A549 (cell line): Measurements from ENCODE around the gene UPK1A. TPM values are rescaled to one million over a fixed set of nuclear protein-coding genes. Genes with fewer than 3 reads are reported as not detected.

Experiments used
- ATAC-seq, 2 experiments: fragments of 200-7000 bp in 1 of 2; fragments of >200 bp in 1 of 2; cut with Nextera tagmentation in 1 of 2; cut with Tn5 transposase in 1 of 2; 3 replicates each; pipeline versions ENCODE4 v1.8.0 to v1.9.1; 2018 to 2020; ENCODE audit warnings: mild to moderate bottlenecking in 1 of 2, moderate library complexity in 1 of 2
- CTCF ChIA-PET: fragments of 300-600 bp; sonication (Branson Sonifier 250); formaldehyde crosslinking; extraction: SDS; loops from one replicate; lab custom pipeline; 2021; ENCODE audit warnings: antibody characterized with exemption, inconsistent platforms; lab: Yijun Ruan, JAX
- POLR2A ChIA-PET: fragments of 350-600 bp; formaldehyde crosslinking; extraction: SDS; loops from one replicate; lab custom pipeline; 2021; ENCODE audit warnings: antibody characterized with exemption, inconsistent platforms; lab: Yijun Ruan, JAX
- DNase-seq, 2 experiments: peaks; one replicate each; pipeline versions ENCODE4 v3.0.0 to v3.0.0-alpha.2; 2011 to 2016; ENCODE audit warnings: low read depth in 1 of 2, low spot score in 1 of 2
- FAIRE-seq: peaks from 2 replicates; lab custom pipeline; 2011; peaks lifted over from hg19 to GRCh38; lab: Jason Lieb, UNC
- H3K27ac ChIP-seq, 2 experiments: fragments of >200 bp; sonication (Bioruptor Twin); formaldehyde crosslinking; 3 replicates each; pipeline ENCODE4 v1.5.1; 2016 to 2017
- H3K4me1 ChIP-seq: fragments of >200 bp; sonication (Bioruptor Twin); formaldehyde crosslinking; 3 replicates; pipeline ENCODE4 v1.6.1; 2016
- H3K4me2 ChIP-seq: fragments of >200 bp; sonication (Bioruptor Twin); formaldehyde crosslinking; 3 replicates; pipeline ENCODE4 v1.6.1; 2016
- H3K4me3 ChIP-seq: fragments of >200 bp; sonication (Bioruptor Twin); formaldehyde crosslinking; 3 replicates; pipeline ENCODE4 v1.5.1; 2016
- H3K9me3 ChIP-seq: fragments of >200 bp; sonication (Bioruptor Twin); formaldehyde crosslinking; 3 replicates; pipeline ENCODE4 v1.6.1; 2016
- CEBPB ChIP-seq, 2 experiments: fragments of >200 bp in 1 of 2; sonication (Bioruptor Twin) in 1 of 2; formaldehyde crosslinking in 1 of 2; IDR thresholded peaks; 2 replicates each; pipeline ENCODE4 v1.6.1; 2012 to 2016
- EP300 ChIP-seq, 2 experiments: fragments of >200 bp; sonication (Bioruptor Twin); formaldehyde crosslinking; IDR thresholded peaks; 2 replicates in 1 of 2; 3 replicates in 1 of 2; pipeline ENCODE4 v1.6.1; 2016 to 2017
- ESRRA ChIP-seq: fragments of 150-350 bp; IDR thresholded peaks from 2 replicates; pipeline ENCODE4 v1.6.1; 2014; ENCODE audit warnings: mild to moderate bottlenecking, low read length, borderline replicate concordance
- FOXS1 ChIP-seq: fragments of 250-450 bp; sonication (Bioruptor Pico); IDR thresholded peaks from 2 replicates; pipeline ENCODE4 v1.5.0; 2020; ENCODE audit warnings: mild to moderate bottlenecking, moderate library complexity
- GATA3 ChIP-seq: IDR thresholded peaks from 2 replicates; pipeline ENCODE4 v1.6.1; 2012; ENCODE audit warnings: borderline replicate concordance
- HDAC2 ChIP-seq: fragments of 200-600 bp; sonication (generic); IDR thresholded peaks from 2 replicates; pipeline ENCODE4 v1.6.1; 2016
- HOXA7 ChIP-seq: fragments of 250-450 bp; sonication (Bioruptor Pico); IDR thresholded peaks from 2 replicates; pipeline ENCODE4 v1.5.0; 2020; ENCODE audit warnings: mild to moderate bottlenecking, moderate library complexity
- HOXB5 ChIP-seq: fragments of 250-450 bp; sonication (Bioruptor Pico); IDR thresholded peaks from 2 replicates; pipeline ENCODE4 v1.5.0; 2020; ENCODE audit warnings: mild to moderate bottlenecking, moderate library complexity
- JUN ChIP-seq, 2 experiments: fragments of >200 bp; sonication (Bioruptor Twin); formaldehyde crosslinking; IDR thresholded peaks; 2 replicates in 1 of 2; 3 replicates in 1 of 2; pipeline ENCODE4 v1.6.1; 2016 to 2017
- MYC ChIP-seq: IDR thresholded peaks from 2 replicates; pipeline ENCODE4 v1.6.1; 2012; ENCODE audit warnings: mild to moderate bottlenecking, inconsistent platforms, low read length, improper control_type of control experiment, borderline replicate concordance
- NPAS2 ChIP-seq: fragments of 250-450 bp; sonication (Bioruptor Pico); IDR thresholded peaks from 2 replicates; pipeline ENCODE4 v1.8.0; 2022; ENCODE audit warnings: mild to moderate bottlenecking, moderate library complexity, borderline replicate concordance
- PHF8 ChIP-seq: fragments of 200-600 bp; sonication (generic); IDR thresholded peaks from 2 replicates; pipeline ENCODE4 v1.6.1; 2016; ENCODE audit warnings: low read depth, mild to moderate bottlenecking, antibody characterized with exemption, moderate library complexity, borderline replicate concordance
- POLR2A ChIP-seq: IDR thresholded peaks from 2 replicates; pipeline ENCODE4 v1.6.1; 2012; ENCODE audit warnings: mild to moderate bottlenecking, low read length
- RFX5 ChIP-seq: fragments of 450-650 bp; IDR thresholded peaks from 2 replicates; pipeline ENCODE4 v1.7.1; 2014; ENCODE audit warnings: antibody characterized with exemption, mild to moderate bottlenecking, moderate library complexity
- RNF2 ChIP-seq: fragments of 200-600 bp; sonication (generic); IDR thresholded peaks from 2 replicates; pipeline ENCODE4 v1.6.1; 2016; ENCODE audit warnings: low read depth, mild to moderate bottlenecking, antibody characterized with exemption, moderate library complexity, borderline replicate concordance
- SREBF2 ChIP-seq: fragments of 450-650 bp; IDR thresholded peaks from 2 replicates; pipeline ENCODE4 v1.6.1; 2014; ENCODE audit warnings: mild to moderate bottlenecking, moderate library complexity
- TP53 ChIP-seq: fragments of 250-450 bp; sonication (Bioruptor Pico); IDR thresholded peaks from 2 replicates; pipeline ENCODE4 v1.5.0; 2021; ENCODE audit warnings: mild to moderate bottlenecking, moderate library complexity
- ZC3H11A ChIP-seq: fragments of 450-650 bp; IDR thresholded peaks from 2 replicates; pipeline ENCODE4 v1.6.1; 2014; ENCODE audit warnings: antibody characterized with exemption, mild to moderate bottlenecking
- ZNF302 ChIP-seq: fragments of 250-450 bp; sonication (Bioruptor Pico); IDR thresholded peaks from 2 replicates; pipeline ENCODE4 v1.9.0; 2021; ENCODE audit warnings: inconsistent platforms, mild to moderate bottlenecking, moderate library complexity
- ZSCAN20 ChIP-seq: fragments of 250-450 bp; sonication (Bioruptor Pico); IDR thresholded peaks from 2 replicates; pipeline ENCODE4 v1.8.0; 2022; ENCODE audit warnings: mild to moderate bottlenecking, moderate library complexity
- WGBS: methylation state at CpG from one replicate; pipeline ENCODE4 v1.1.6; 2017; ENCODE audit errors: missing lambda C conversion rate; 5-methylcytosine and 5-hydroxymethylcytosine counted together
- polyA plus RNA-seq, 4 experiments: library from polyadenylated mRNA; depleted of rRNA in 3 of 4; stranded (reverse); fragments of >200 nt; fragmentation: RNase III in 1 of 4; extraction: RNeasy Plus Mini Kit Qiagen cat#74134 plus additional on column Dnase treatment in 1 of 4; gene quantifications; 2 replicates in 3 of 4; 3 replicates in 1 of 4; pipeline ENCODE4 v1.2.3, GENCODE V29; 2011 to 2017
- TF ChIP-seq, protein P1 (sequence below): fragments of 250-450 bp; sonication (Bioruptor Pico); IDR thresholded peaks from 2 replicates; pipeline ENCODE4 v1.5.0; 2021; ENCODE audit warnings: mild to moderate bottlenecking, moderate library complexity, borderline replicate concordance
- TF ChIP-seq, protein P2 (sequence below): IDR thresholded peaks from 2 replicates; pipeline ENCODE4 v1.6.1; 2012
- TF ChIP-seq, protein P3 (sequence below): fragments of >200 bp; sonication (Bioruptor Twin); formaldehyde crosslinking; IDR thresholded peaks from 2 replicates; pipeline ENCODE4 v1.6.1; 2016
- TF ChIP-seq, protein P4 (sequence below): IDR thresholded peaks from 2 replicates; pipeline ENCODE4 v1.6.1; 2012; ENCODE audit warnings: low read depth, borderline replicate concordance
- TF ChIP-seq, protein P5 (sequence below): fragments of 450-650 bp; IDR thresholded peaks from 2 replicates; pipeline ENCODE4 v1.6.1; 2014; ENCODE audit warnings: antibody characterized with exemption

UPK1A gene
- polyA plus RNA-seq, 2 of the 4 experiments (the other 2 are of a cell fraction) = 0.44 to 0.78 TPM

DNA sequence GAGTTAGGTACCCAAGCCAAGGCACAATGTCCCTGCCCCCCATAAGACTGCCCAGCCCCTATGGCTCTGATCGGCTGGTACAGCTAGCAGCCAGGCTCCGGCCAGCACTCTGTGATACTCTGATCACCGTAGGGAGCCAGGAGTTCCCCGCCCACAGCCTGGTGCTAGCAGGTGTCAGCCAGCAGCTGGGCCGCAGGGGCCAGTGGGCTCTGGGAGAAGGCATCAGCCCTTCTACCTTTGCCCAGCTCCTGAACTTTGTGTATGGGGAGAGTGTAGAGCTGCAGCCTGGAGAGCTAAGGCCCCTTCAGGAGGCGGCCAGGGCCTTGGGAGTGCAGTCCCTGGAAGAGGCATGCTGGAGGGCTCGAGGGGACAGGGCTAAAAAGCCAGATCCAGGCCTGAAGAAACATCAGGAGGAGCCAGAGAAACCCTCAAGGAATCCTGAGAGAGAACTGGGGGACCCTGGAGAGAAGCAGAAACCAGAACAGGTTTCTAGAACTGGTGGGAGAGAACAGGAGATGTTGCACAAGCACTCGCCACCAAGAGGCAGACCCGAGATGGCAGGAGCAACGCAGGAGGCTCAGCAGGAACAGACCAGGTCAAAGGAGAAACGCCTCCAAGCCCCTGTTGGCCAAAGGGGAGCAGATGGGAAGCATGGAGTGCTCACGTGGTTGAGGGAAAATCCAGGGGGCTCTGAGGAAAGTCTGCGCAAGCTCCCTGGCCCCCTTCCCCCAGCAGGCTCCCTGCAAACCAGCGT is 48.5 kb downstream of the UPK1A start:
- DNase-seq (peak; percentile 39 to 61), FAIRE-seq (peak; percentile 18), ATAC-seq (no peak)
- no peak overlapping the region for H3K4me3 ChIP-seq
- WGBS = 77% methylated on average over 13 of the region's 14 CpGs
- H3K4me2 ChIP-seq = no peak overlapping the region; the same call in 1 of the 3 replicates
- no peaks in the 10 kb centered on the region for H3K9me3 ChIP-seq
- TF ChIP-seq HOXA7 (CRISPR knock-in tag) (no peak), SREBF2 (no peak), CEBPB (IDR thresholded peaks at IDR 0.05) (peak in 1 of 2 experiments; percentile 53; a peak in 2 of 4 replicates), EP300 (IDR thresholded peaks at IDR 0.05) (no peak), ZSCAN20 (no peak)
- peaks cover 20% of the 10 kb centered on the region for H3K4me1 ChIP-seq
- CTCF ChIA-PET = interaction anchor here (0.6 to 6.6 kb wide), 13 partner anchors 14 to 362 kb away, joined by 3 to 161 read pairs (median 5); partner anchors contain the start of gene ZBTB32
- no peak overlapping the region for H3K27ac ChIP-seq
- POLR2A ChIA-PET = interaction anchor here (1.2 kb wide), 1 partner anchor 13 kb away, joined by 4 read pairs; no protein-coding TSS in a partner anchor

DNA sequence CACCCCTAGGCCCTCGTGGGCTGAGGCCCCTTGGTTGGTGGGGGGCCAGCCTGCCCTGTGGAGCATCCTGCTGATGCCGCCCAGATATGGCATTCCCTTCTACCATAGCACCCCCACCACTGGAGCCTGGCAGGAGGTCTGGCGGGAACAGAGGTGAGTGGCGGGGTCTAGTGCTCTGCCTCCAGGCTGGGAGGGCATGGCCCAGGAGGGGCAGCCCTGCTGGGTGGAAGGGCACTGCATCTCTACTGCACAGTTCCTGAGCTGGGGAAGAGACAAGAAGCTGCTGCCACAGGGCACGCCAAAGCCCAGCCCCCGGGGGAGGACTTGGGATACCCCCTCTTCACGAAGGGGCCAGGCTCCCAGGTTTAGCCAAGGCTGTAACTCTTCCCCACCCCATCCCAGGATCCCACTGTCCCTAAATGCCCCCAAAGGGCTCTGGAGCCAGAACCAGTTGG is 49.1 kb downstream of the UPK1A start:
- peak overlapping the region; percentile 91 to 98; a peak in 4 of 6 replicates for H3K27ac ChIP-seq
- no peaks in the 10 kb centered on the region for H3K9me3 ChIP-seq
- POLR2A ChIA-PET = no interaction called here
- FAIRE-seq = no peak
- TF ChIP-seq TP53 (no peak), POLR2A (no peak), ZC3H11A (no peak), CEBPB (IDR thresholded peaks at IDR 0.05) (no peak), MYC (no peak), FOXS1 (CRISPR knock-in tag) (no peak), ESRRA (no peak)
- TF ChIP-seq, protein P1, sequence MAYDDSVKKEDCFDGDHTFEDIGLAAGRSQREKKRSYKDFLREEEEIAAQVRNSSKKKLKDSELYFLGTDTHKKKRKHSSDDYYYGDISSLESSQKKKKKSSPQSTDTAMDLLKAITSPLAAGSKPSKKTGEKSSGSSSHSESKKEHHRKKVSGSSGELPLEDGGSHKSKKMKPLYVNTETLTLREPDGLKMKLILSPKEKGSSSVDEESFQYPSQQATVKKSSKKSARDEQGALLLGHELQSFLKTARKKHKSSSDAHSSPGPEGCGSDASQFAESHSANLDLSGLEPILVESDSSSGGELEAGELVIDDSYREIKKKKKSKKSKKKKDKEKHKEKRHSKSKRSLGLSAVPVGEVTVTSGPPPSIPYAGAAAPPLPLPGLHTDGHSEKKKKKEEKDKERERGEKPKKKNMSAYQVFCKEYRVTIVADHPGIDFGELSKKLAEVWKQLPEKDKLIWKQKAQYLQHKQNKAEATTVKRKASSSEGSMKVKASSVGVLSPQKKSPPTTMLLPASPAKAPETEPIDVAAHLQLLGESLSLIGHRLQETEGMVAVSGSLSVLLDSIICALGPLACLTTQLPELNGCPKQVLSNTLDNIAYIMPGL (CRISPR knock-in tag) = no peak
- TF ChIP-seq, all 56 proteins: peak for 0
- ATAC-seq (no peak), DNase-seq (no peak)
- CTCF ChIA-PET = interaction anchor here (0.6 to 6.6 kb wide), 14 partner anchors 15 to 363 kb away, joined by 3 to 161 read pairs (median 5); partner anchors contain the start of gene ZBTB32
- Histone ChIP-seq H3K4me2 (peak overlapping the region; percentile 89), H3K4me1 (peaks cover 20% of the 10 kb centered on the region), H3K4me3 (peak overlapping the region; percentile 87; the same call in 1 of the 3 replicates)
- 97% methylated on average over 7 of the region's 7 CpGs for WGBS

DNA sequence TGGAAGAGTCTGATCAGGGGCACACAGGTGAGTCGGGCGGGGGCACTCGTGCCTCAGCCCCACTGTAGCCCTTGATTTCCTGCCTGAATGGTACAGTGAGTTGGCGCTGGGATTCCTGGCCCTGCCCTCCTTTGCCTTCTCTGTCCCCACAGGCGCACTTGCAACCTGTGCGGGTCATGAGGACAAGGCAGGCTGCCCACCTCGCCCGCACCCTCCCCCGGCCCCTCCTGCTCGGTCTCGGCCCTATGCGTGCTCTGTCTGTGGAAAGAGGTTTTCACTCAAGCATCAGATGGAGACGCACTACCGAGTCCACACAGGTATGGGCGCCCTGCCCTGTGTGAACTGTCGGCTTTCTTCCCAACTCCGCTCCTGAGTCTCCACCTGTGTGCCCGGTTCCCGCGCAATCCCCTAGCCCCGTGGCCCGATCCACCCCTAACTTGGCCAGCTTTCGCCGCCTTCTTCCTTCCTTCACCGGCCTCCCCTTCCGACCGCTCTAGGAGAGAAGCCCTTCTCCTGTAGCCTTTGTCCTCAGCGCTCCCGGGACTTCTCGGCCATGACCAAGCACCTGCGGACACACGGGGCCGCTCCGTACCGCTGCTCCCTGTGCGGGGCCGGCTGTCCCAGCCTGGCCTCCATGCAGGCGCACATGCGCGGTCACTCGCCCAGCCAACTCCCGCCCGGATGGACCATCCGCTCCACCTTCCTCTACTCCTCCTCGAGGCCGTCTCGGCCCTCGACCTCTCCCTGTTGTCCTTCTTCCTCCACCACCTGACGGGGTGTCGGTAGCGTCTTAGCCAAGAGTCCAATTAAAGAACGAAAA is 49.9 kb downstream of the UPK1A start:
- H3K4me2 ChIP-seq = peak overlapping the region; percentile 89
- FAIRE-seq (no peak), ATAC-seq (peak; percentile 41 to 67), DNase-seq (peak; percentile 30 to 90)
- H3K27ac ChIP-seq = peak overlapping the region; percentile 91 to 98
- no peaks in the 10 kb centered on the region for H3K9me3 ChIP-seq
- ChIA-PET CTCF (interaction anchor here (0.6 to 6.6 kb wide), 15 partner anchors 11 to 363 kb away, joined by 3 to 161 read pairs (median 5); partner anchors contain the start of gene ZBTB32), POLR2A (no interaction called here)
- H3K4me1 ChIP-seq = peaks cover 20% of the 10 kb centered on the region
- peak overlapping the region; percentile 87 for H3K4me3 ChIP-seq
- TF ChIP-seq ZNF302 (no peak), PHF8 (peak; percentile 71; the same call in 1 of the 2 replicates), NPAS2 (CRISPR knock-in tag) (peak; percentile 49; the same call in 1 of the 2 replicates), GATA3 (no peak), HDAC2 (no peak), POLR2A (peak; percentile 92), RFX5 (0 out of 2 replicates have a peak, but pooled peaks have one; percentile 15), HOXB5 (CRISPR knock-in tag) (0 out of 2 replicates have a peak, but pooled peaks have one; percentile 64), TP53 (peak; percentile 37; the same call in 1 of the 2 replicates), JUN (IDR thresholded peaks at IDR 0.05) (peak in 1 of 2 experiments; percentile 46; a peak in 1 of 5 replicates), RNF2 (peak; percentile 68; the same call in 1 of the 2 replicates), ZSCAN20 (no peak)
- TF ChIP-seq, protein P2, sequence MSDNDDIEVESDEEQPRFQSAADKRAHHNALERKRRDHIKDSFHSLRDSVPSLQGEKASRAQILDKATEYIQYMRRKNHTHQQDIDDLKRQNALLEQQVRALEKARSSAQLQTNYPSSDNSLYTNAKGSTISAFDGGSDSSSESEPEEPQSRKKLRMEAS = peak; percentile 94
- TF ChIP-seq, protein P3, sequence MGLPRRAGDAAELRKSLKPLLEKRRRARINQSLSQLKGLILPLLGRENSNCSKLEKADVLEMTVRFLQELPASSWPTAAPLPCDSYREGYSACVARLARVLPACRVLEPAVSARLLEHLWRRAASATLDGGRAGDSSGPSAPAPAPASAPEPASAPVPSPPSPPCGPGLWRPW = no peak
- TF ChIP-seq, protein P4, sequence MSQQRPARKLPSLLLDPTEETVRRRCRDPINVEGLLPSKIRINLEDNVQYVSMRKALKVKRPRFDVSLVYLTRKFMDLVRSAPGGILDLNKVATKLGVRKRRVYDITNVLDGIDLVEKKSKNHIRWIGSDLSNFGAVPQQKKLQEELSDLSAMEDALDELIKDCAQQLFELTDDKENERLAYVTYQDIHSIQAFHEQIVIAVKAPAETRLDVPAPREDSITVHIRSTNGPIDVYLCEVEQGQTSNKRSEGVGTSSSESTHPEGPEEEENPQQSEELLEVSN = peak; percentile 98
- TF ChIP-seq, protein P5, sequence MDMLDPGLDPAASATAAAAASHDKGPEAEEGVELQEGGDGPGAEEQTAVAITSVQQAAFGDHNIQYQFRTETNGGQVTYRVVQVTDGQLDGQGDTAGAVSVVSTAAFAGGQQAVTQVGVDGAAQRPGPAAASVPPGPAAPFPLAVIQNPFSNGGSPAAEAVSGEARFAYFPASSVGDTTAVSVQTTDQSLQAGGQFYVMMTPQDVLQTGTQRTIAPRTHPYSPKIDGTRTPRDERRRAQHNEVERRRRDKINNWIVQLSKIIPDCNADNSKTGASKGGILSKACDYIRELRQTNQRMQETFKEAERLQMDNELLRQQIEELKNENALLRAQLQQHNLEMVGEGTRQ = peak; percentile 16; the same call in 1 of the 2 replicates
- WGBS = 32% methylated on average over 52 of the region's 52 CpGs
